Stimulated activated CD8-positive, alpha-beta memory T cell treated with anti-CD3 and anti-CD28 coated beads, Interleukin-4, amount 100 ng/mL, for 24 hours (primary cell): ENCODE data around the gene GCK.
"Not testable (repeated sequence)": the region's sequence is repeated elsewhere in the genome, so short reads cannot be mapped to it uniquely, and the experiment has no call there.

Source experiments
- DNase-seq: peaks from one replicate; pipeline ENCODE4 v3.0.0-alpha.2; 2020; ENCODE audit warnings: low read depth

Gene GCK

GRCh38 chr7:44177570-44178131 is 11.6 kb downstream of the GCK start:
- DNase-seq = no peak

GRCh38 chr7:44176486-44176885 is 12.8 kb downstream of the GCK start:
- no peak for DNase-seq

GRCh38 chr7:44175730-44176129 is 13.5 kb downstream of the GCK start:
- no peak for DNase-seq

DNA sequence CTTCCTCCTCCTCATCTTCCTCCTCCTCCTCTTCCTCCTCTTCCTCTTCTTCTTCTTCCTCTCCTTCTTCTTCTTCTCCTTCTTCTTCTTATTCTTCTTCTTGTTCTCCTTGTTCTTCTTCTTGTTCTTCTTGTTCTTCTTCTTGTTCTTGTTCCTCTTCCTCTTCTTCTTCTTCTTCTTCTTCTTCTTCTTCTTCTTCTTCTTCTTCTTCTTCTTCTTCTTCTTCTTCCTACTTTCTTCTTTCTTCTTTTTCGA is 14.6 kb downstream of the GCK start:
- DNase-seq = not testable (repeated sequence)

GRCh38 chr7:44173911-44174693 is 15.1 kb downstream of the GCK start:
- DNase-seq = no peak

GRCh38 chr7:44172803-44173424 is 16.3 kb downstream of the GCK start:
- DNase-seq = no peak

- no peak for DNase-seq
Measured at GRCh38 chr7:44172352-44172751, 16.9 kb downstream of the GCK start.

GRCh38 chr7:44171901-44172300 is 17.3 kb downstream of the GCK start:
- DNase-seq = not testable (repeated sequence)

- DNase-seq = no peak
Measured at GRCh38 chr7:44167920-44168319, 21.3 kb downstream of the GCK start.

DNA sequence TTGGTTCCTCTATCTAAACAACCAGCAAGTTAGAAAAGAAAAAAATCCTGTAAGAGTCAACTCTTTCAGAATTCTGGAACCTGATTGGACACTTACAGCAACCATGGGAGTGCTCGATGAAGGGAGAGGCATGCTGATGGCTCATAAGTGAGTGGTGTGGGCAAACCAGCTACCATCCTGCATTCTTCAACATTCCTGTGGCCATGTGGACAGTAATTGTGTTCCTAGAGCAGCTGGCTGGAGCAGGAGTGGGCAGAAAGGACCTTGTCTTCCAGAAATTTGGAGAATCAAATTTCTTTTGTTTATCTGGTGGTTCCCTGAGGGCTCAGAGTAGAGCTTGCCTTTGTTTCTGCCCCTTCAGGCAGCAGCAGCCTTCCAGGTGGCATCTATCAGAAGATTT is 25.6 kb downstream of the GCK start:
- DNase-seq = no peak

DNA sequence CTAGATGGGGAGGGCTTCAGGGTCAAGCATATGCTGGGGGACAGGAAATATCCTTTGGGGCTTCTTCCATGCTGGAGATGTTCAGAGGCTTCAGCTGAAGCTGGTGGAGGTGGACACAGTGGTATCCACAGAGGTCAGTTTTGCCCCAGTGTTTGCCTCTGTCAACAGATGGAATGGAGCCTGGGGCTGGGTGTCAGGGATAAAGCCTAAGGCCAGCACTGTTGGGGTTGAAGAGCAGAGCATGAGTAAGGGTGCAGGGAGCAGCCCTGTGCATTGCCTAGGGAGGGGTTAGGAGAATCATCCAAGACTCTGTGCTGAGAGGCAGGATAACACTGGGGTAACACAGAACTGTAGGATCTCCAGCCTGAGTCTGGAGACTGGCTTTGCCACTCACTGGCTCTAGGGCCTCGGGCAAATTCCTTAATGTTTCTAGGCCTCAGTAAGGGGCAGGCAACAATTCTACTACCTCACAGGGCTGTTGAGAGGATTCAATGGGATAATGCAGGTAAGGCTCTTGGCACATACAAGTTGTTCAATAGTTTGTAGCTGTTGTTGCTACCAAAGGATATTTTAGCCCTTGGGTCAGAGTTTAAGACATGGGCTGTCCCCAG is 26.3 kb downstream of the GCK start:
- no peak for DNase-seq

GRCh38 chr7:44162179-44162578 is 27.1 kb downstream of the GCK start:
- no peak for DNase-seq

GRCh38 chr7:44161371-44161770 is 27.9 kb downstream of the GCK start:
- DNase-seq = no peak

- no peak for DNase-seq
Measured at GRCh38 chr7:44159824-44160630, 29.2 kb downstream of the GCK start.

DNA sequence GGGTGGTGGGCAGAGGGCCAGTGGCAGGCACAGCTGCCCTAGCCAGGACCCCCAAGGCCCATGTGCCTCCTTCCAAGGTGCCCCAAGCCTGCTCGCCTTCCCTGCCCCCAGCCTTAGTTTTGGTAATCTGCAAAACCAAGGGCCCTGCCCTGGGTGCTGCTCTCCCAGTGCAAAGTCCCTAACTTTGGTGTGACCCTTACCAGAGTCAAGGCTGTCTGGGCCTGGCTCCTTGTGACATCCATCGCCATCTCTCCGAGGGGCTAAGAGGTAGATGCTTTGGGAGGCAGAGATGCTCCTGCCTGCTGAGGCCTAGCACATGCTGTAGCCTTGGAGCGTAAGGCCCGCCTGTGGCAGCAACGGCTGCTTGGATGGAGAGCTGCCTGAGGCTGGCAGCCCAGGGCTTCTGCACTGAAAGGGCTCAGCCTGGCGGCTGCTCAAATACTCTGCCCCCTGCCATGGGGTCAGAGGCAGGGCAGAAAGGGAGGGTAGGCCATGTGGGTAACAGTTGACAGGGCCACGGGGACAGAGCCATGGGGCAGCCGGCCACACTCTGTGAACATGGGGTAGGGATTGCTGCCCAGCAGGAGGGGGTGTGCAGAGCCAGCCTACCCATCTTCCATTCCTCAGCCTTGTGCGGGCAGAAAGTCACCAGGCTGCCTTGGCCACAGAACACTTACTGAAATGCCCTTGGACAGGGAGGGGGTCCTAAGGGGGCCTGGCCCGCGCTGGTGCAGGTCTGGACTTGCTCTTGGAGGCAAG is 30.2 kb downstream of the GCK start:
- no peak for DNase-seq

DNA sequence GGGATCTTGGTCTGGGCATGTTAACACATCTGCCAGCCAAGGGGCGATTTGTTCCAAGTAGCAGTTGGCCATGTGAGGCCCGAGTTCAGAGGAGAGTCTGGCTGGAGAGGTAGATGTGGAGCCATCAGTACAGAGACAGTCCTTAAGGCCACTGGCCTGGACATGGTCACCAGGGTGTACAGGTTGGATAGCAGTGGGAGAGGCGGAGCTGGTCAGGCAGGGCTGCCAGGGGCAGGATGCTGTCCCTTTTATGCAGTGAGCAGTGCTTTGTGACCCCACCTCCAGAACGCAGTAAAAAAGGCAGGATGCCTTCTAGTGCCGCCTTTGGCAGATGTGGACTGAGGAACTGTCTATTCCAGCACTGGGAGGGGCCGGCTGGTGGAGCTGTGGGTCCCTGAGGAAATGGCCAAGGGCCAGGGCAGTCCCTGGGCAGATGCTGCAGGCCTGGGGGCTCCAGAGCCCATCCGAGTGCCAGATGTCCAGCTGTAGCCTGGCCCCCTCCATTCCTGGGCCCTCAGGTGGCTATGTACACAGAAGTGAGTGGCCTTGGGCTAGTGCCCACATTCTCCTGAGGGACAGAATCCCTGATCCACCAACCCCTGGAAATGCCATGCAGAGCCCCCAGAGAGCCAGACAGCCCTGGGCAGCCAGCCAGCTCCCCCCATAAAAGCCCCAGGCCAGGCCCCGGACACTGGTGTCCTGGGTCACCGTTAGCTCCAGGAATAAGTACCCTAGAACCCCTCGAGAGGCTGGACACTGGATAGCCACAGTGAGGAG is 31.0 kb downstream of the GCK start:
- DNase-seq = no peak

DNA sequence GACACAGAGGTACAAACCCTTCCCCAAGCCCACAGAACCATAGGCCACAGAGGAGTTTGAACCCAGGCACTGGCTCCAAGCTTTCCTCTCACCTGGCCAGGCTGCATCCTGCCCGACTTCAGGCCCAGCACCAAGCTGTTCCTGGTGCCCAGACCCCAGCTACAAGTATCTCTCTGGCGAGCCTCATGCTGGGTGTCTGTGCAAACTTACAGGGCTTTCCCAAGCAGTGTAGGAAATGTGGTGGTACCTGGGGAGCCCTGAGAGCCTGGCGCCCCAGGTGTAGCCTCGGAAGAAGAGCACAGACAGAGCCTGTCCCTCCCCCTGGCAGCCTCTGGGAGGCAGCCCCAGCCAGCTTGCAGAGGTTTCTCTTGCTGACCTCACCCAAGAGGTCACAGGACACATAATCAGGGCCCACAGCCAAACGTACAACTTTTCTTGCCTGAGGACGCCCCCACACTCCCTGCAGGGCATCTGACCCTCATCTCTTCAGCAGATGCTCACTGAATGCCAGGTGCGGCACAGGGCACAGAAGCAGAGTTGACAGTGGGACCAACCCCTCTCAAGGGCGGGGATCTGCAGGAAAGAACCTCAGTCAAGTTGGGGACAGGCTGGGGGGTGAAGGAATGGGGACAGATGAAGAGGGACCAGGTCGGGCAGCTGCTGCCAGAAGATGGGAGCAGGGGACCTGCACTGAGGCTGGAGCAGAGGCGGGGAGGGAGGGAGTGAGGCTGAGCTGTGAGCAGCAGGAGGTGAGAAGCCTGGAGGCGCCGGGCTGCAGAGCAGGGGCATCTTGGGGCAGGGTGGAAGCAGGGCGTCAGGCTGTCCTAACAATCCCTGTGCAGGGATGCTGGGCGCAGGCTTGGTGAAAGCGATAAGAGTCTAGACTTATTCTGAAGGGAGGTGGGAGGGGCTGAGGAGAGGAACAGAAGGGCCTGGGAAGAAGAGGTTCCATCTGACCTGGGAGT is 31.8 kb downstream of the GCK start:
- DNase-seq = no peak

DNA sequence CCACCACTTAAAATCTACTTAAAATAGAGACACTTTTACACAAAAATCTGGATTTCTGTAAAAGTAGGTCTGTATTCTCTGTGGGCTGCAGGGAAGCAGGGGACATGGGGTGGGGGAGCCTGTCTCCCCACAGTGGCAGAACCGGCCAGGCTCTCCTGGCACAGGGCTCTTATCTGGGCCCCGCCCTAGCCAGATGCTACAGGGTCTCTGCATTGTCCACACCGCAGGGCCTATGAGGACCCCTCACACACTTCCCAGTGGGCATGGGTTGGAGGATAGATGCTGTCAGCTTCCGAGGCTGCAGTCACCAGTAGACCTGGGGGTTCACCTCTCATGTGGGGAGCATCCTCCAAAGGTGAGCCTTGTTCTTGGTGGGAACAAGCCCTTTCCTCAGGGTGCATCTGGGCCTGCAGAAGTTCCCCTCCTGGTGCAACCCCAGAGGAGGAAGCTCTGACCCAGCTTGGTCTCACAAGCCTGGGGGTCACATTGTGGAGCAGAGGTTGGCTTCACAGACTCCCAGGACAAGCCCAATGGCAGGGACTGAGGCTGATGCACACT is 32.7 kb downstream of the GCK start:
- DNase-seq = no peak
